HG02571 (cell line): ENCODE data around the gene KCNE3.
"Not testable (repeated sequence)": the region's sequence is repeated elsewhere in the genome, so short reads cannot be mapped to it uniquely, and the experiment has no call there.

Source experiments
- ATAC-seq: cut with Tn5 transposase; IDR thresholded peaks from one replicate; pipeline ENCODE4 v1.9.1; 2021; ENCODE audit warnings: mild to moderate bottlenecking, moderate library complexity; ENCODE audit not compliant: unreplicated experiment

Gene KCNE3

DNA sequence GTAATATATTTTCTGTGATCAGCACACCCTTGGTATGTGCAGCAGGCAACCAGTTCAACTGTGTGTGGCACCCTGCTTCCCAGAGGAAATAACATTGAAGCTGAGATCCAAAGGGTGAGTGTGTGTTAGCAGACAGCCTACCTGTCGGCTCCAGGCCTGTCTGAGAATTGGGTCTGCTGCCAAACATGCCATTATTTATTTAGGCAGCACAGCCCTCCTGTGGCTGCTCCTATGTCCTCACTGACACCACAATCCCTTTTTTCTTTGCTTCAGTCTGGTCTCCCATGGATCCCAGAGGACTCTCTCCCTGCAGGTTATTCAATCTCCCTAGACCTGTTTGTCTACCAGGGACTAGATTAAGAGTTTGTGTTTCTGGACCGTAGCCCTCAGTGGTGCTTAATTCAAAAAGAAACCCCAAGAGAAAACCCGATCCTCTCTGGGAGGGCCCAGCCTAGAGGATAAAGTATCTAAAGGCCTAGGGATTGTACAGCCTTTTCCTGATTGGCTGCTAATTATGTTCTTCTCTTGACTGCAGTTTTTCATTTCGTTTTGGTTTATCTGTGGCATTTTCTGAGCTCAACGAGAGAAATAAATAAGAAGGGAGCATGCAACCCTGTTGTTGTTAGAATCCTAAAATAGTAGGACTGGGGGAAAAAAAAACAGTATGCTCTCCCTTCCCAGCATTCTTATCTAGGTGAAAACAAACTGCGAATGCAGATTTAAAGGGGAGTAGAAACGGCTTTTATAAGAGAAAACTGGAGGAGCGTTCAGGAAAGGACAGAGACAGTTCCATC, 24.1 kb downstream of the KCNE3 start:
- no peak for ATAC-seq

- ATAC-seq, result no peak
Measured at GRCh38 chr11:74442636-74443035, 24.7 kb downstream of the KCNE3 start.

DNA sequence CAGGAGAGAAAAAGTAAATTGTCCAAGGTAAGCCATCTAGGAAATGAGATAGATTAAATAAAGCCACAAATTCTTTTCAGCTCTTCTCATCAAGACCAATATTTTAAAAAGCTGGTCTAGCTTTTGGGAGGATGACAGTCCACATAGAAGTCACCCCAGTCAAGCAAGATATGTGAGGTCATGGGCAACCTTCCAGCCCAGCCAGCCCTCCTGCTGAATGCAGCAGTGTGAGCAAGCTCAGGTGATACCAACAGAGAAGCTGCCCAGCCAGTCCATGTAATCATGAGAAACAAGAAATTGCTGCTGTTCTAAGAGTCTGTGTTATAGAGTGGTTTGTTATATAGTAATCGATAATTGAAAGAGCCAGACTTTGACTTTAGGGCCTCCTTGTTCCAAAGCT, 28.7 kb downstream of the KCNE3 start:
- ATAC-seq, result no peak

GRCh38 chr11:74437441-74438042, 29.8 kb downstream of the KCNE3 start:
- ATAC-seq, result no peak

- no peak for ATAC-seq
Measured at GRCh38 chr11:74434528-74434927, 32.8 kb downstream of the KCNE3 start.

GRCh38 chr11:74429205-74429604, 38.1 kb downstream of the KCNE3 start:
- no peak for ATAC-seq

DNA sequence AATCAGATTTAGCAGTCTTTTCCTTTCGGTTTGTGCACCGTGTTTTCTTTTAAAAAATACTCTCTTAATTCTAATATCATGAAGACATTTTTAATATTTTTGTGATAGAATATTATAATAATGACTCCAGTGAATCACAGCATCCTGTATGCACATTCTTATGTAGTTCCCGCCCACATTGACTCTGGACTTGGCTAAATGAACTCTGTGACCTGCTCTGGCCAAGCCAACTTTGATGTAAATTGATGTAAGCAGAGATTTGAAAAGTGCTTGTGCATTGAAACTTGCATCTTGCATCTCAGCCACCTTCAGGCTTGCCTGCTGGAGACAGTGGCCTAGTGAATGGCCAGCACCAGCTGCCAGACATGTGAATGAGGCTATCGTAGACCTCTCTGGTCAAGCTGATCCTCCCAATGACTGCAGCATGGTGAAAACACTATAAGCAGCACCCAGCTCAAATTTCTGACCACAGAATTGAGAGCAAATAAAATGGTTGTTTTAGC, 39.9 kb downstream of the KCNE3 start:
- ATAC-seq, result no peak

GRCh38 chr11:74425100-74425499, 42.2 kb downstream of the KCNE3 start:
- ATAC-seq, result no peak

- no peak for ATAC-seq
Measured at GRCh38 chr11:74418509-74418895, 48.8 kb downstream of the KCNE3 start.

DNA sequence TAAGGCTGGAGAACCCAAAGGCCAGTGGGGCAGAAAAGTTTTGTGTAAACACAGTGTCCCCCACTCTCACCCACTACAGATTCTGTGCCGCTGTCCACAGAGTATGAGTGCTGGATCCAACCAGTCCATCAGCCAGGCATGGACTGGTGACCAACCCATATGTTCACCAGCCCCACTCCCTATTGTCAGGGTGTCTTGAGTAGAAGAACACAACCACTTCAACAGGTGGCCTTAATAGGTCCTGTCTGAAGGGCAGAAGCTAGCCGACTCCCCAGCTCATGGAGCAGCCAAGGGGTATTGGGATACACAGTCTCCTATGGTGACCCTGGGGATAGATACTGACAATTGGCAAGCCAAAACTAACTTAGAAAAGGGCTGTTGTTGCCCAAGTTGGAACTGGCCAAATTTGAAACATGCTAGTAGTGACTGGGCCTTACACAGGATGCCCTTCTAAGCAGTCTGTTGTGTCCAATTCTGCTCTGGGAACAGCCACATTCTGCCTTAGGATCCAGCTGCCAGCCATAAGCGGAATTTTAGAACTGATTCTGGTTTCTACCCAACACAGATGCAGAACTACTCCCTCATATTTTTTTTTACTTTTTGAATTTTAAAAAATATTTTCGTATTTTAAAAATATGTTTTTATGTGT, 49.4 kb downstream of the KCNE3 start:
- ATAC-seq, result no peak

DNA sequence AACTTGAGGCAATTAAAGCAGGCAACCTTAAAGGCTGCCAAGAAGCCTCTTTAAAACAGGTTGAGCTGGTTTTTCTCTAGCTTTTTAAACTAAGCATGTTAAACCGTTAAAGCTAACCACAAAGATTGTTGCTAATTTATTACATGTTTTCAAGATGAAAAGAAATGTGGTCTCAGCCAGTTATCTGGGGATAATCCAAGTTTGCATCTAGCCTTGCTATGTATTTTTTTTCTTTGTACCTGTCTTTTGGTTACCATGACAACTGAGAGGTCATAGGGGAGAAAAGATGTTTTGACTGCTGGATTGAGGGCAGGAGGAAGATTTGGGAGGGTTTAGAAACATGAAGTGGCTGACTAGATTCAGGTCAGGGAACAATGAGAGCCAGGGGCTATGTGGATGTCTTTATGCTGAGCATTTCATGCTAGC, 50.0 kb downstream of the KCNE3 start:
- no peak for ATAC-seq

DNA sequence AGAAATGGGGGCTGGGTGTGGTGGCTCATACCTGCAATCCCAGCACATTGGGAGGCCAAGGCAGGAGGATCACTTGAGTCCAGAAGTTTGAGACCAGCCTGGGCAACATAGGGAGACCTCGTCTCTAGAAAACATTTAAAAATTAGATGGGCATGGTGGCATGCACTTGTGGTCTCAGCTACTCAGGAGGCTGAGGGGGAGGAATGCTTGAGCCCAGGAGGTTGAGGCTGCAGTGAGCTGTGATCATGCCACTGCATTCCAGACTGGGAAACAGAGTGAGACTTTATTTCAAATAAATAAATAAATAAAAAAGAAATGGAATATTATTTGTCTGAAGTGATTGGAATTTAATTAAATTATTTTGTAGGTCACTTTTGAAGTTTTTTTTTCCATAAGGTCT, 50.4 kb downstream of the KCNE3 start:
- not testable (repeated sequence) for ATAC-seq

DNA sequence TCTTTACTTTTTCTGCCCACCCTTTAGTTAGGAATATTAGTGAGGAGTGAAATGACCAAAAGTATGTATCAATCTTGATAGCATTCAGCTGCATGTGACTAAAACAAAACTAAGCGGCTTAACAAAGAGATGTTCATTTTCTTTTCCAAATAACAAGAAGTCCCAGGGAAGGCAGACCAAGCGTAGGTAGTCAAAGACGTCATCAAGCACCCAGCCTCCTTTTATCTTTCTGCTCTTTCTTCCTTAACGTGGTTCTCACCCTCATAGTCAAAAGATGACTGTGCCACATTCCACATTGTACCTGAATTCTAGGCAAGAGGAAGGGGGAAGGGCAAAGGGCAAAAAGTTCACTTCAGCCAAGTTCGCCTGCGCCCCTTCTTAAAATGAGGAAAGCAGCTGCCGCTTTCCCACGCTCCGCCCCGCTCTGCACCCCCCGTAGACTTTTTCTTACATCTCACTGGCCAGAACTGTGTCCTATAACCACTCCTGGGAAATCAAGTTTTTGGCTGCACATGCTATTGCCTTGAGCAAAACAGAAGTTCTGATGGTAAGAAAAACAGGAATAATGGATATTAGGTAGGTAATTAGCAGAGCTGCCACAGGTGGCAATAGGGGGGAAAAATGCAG, 54.5 kb downstream of the KCNE3 start:
- no peak for ATAC-seq

- no peak for ATAC-seq
Measured at GRCh38 chr11:74412321-74412720, 55.0 kb downstream of the KCNE3 start.

- ATAC-seq, result no peak
Measured at GRCh38 chr11:74409633-74410032, 57.7 kb downstream of the KCNE3 start.
